HL-60 (cell line): Measurements from ENCODE around the gene ZMYND12.

Experiments used
- CTCF ChIP-seq: IDR thresholded peaks from one replicate; pipeline ENCODE4 v1.5.1; 2011; ENCODE audit warnings: low read length, control low read depth, inconsistent platforms; ENCODE audit not compliant: insufficient read depth
- POLR2AphosphoS5 ChIP-seq: IDR thresholded peaks from 2 replicates; pipeline ENCODE4 v1.6.1; 2012; ENCODE audit warnings: low read depth
- TF ChIP-seq, protein P1 (sequence below): IDR thresholded peaks from 2 replicates; pipeline ENCODE4 v1.6.1; 2012; ENCODE audit warnings: low read depth; ENCODE audit not compliant: insufficient replicate concordance

- TF ChIP-seq CTCF: no peak
- TF ChIP-seq, protein P1, sequence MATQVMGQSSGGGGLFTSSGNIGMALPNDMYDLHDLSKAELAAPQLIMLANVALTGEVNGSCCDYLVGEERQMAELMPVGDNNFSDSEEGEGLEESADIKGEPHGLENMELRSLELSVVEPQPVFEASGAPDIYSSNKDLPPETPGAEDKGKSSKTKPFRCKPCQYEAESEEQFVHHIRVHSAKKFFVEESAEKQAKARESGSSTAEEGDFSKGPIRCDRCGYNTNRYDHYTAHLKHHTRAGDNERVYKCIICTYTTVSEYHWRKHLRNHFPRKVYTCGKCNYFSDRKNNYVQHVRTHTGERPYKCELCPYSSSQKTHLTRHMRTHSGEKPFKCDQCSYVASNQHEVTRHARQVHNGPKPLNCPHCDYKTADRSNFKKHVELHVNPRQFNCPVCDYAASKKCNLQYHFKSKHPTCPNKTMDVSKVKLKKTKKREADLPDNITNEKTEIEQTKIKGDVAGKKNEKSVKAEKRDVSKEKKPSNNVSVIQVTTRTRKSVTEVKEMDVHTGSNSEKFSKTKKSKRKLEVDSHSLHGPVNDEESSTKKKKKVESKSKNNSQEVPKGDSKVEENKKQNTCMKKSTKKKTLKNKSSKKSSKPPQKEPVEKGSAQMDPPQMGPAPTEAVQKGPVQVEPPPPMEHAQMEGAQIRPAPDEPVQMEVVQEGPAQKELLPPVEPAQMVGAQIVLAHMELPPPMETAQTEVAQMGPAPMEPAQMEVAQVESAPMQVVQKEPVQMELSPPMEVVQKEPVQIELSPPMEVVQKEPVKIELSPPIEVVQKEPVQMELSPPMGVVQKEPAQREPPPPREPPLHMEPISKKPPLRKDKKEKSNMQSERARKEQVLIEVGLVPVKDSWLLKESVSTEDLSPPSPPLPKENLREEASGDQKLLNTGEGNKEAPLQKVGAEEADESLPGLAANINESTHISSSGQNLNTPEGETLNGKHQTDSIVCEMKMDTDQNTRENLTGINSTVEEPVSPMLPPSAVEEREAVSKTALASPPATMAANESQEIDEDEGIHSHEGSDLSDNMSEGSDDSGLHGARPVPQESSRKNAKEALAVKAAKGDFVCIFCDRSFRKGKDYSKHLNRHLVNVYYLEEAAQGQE: no peak
- TF ChIP-seq POLR2AphosphoS5: no peak
These were observed 10.2 kb upstream of the ZMYND12 start for GRCh38 chr1:42466030-42466429.
